GM18951 (cell line): Measurements from ENCODE around the gene ZNF827.

Experiments
- POLR2A ChIP-seq: IDR thresholded peaks from 4 replicates; pipeline ENCODE4 v1.6.1; 2011; ENCODE audit warnings: mild to moderate bottlenecking; ENCODE audit not compliant: insufficient read length, insufficient read depth; ENCODE audit errors: extremely low read depth
- in situ Hi-C: fragments of 300-500 bp; cut with MboI; formaldehyde crosslinking; loops from one replicate; pipeline ENCODE4 v1.12.0; 2022; ENCODE audit warnings: low sequenced_read_pairs, mixed read lengths, inconsistent platforms; ENCODE audit not compliant: unreplicated experiment

Gene ZNF827

DNA sequence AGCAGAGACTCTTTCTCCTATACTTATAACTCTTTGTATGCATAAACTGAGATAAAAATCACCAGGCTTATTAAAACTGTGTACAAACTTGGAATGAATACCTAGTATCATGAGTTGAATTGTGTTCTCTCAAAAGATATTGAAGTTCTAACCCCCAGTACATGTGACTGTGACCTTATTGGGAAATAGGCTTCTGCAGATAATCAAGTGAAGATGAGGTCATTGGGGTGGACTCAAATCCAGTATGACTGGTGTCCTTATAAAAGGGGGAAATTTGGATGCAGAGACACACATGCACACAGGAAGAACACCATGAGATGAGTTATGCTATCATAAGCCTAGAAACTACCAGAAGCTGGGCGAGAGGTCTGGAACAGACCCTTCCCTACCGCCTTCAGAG lies 26.2 kb downstream of the ZNF827 start:
- no peak for TF ChIP-seq POLR2A
- in situ Hi-C loops: no loop called here

DNA sequence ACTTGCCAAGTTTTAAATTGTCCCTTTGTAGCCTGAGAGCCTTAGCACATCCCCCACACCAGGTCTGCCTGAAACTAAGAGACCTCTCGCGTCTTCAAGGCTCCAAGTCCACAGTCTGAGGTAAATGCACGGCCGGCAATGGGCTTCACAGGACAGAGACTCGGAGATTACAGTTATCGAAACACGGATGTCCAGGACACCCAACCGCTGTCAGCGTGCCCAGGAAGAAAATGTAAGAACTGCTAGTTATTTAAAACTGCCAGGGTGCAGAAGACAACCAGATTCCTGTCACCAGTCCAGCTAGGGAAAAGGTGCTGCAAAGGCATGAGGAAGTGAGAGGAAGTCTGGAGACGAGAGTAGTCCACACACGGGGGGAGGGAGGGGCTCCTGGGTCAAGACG lies 28.9 kb downstream of the ZNF827 start:
- TF ChIP-seq POLR2A: no peak
- in situ Hi-C loops: no loop called here

DNA sequence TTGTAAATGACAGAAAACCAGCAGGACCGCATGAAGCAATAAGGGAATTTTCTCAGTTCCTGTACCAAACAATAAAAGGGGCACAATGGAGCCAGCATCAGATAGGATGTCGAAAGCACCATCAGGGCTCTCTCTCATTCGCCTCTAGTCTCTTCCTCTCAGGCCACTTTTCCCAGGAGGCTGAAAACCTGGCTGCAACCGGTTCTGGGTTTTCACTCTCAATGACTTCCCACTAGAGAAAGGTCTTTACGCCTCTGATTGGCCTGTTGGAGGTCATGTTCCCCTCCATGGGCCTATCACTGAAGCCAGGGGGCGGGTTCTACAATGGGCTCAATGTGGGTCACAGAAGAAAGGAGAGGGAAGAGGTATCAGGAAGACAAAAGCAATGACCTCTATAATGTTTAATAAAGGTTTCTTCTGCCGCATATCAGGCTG lies 29.3 kb downstream of the ZNF827 start:
- in situ Hi-C loops: no loop called here
- no peak for TF ChIP-seq POLR2A

DNA sequence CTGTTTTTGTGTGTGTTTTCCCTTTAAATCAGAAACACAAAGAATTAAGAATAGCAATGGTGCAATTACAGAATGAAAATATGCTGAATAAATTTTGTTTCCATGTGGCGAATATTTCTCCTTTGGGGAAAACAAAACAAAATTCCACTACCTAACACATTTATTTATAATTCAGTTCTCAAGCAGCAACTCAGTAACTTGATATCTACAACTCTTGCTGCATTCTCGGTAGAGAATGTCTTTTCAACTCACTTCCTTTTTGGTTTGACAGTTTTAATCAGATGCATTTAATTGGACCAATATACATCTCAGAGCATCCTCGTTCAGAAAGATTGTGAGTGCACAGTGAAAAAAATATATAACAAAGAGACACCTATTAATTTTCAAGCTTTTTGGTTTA lies 30.8 kb downstream of the ZNF827 start:
- in situ Hi-C loops: no loop called here
- no peak for TF ChIP-seq POLR2A

DNA sequence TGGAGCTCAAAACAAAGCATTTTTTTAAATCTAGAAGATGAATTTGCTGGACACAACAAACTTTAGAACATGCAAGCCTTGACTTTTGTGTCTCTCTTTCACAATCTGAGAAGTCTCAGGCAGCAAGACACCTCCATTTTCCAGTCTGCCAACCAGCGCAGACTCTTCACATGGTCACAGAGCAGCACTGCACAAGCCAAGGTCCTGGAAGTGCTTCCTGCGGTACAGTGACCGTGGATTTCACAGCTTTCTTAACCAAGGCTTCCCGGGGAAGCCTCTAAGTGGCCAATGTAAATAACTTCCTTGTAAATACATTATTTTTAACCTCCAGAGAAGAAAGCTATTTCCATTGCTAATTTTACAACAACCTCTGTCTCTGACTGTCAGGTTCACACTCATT lies 31.2 kb downstream of the ZNF827 start:
- in situ Hi-C loops: no loop called here
- no peak for TF ChIP-seq POLR2A

DNA sequence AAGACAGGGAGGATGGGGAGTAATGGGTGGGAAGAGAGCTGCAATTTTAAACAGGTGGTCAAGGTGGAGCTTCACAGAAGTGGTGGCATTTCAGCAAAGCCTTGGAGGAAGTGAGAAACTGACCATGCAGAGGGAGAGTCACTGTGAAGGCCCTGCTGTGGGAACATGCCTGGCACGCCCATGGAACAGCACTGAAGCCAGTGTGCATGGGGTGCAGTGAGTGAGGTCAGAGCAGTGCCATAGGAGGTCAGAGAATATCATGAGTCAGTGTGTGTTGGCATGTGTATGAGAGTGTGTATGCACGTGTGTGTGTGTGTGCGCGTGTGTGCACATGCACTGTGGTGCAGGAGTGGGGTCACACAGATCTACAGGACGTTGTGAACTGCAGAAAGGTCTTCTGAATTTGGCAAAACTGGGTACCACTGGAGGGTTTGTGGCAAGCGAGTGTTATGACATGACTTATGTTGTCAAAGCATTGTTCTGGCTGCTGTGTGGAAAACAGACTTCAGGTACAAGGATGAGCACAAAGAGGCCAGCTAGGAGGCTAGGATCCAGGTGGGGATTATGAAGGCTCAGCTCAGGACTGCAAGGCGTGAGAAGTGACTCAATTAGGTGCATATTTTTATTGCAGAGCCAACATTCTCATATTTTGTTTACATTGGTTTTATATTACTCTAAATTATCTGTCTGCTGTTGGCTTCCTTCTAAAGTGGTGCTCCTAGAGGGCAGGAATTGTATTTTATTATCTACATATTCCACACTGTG lies 34.0 kb downstream of the ZNF827 start:
- peak; percentile 14 for TF ChIP-seq POLR2A
- in situ Hi-C loops: no loop called here

DNA sequence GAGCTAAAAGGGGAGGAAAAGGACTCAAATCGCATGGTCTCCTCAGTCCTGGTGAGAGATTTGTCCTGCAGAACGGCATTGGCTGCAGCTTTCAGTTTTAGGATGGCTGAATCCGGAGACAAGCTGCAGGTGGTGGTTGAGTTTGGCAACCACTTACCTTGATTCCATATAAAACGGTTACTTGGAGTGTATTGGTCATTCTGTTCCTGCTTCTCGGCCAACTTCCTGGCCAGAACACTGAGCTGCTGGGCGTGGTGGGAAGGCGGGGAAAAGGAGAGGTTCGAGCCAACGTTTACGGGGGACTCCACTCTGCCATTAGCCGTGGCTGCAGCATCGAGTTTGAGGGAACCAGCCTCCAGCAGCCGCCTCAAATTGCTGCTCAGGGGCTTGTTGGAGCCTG lies 36.1 kb downstream of the ZNF827 start:
- in situ Hi-C loops: no loop called here

DNA sequence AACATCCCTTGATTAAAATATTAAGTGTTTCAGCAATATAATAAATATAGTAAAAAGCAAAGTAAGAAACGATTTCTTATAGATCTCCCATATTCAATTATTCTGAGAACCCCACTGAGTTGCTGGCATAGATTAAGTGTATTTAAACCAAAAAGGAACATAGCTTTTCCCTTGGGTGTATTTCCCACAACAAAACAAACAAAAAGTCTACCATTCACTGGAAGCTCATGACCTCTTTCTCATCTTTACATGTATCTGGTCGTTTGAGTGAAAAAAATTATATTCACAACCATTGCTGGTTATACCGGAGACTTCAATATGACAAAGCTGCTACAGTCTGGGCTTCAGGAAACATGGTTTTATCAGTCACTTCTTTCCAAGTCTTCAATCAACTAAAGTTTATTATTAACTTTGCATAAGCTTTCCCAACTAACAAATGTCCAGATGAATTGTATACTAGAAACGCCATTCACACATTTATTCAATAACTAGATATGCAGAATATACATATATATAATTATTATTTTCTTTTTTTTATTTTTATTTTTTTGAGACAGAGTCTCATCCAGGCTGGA lies 38.6 kb downstream of the ZNF827 start:
- in situ Hi-C loops: no loop called here
- no peak for TF ChIP-seq POLR2A

More for the DNA sequence above, 36.1 kb downstream of the ZNF827 start:
- TF ChIP-seq POLR2A: no peak

DNA sequence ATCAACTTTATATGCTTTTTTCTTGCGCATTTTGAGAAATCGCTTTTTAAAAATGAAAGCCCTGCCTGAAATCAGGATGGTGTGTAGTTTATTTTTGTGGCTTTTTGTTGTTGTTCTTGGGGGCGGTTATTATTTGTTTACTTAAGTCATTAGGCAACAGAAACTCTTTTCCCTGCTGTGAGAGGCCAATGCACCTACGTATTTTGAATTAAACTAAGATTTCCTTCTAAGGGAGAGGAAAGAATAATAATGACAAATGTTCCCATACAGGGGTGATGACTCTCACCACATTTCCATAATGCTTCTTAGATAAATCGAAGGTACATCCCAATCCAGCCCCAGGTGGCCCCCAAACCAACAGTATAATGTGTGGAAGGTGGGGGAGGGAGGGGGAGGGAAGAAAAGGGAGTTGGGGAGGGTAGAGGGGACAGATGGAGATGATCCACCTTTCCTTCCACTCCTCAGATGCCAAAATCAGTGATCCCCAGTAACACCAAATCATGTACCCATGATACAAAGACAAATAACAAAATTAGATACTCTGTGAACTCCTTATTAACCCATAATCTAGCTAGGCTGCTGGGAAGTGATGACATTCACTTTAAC lies 39.6 kb downstream of the ZNF827 start:
- in situ Hi-C loops: no loop called here
- TF ChIP-seq POLR2A: no peak

DNA sequence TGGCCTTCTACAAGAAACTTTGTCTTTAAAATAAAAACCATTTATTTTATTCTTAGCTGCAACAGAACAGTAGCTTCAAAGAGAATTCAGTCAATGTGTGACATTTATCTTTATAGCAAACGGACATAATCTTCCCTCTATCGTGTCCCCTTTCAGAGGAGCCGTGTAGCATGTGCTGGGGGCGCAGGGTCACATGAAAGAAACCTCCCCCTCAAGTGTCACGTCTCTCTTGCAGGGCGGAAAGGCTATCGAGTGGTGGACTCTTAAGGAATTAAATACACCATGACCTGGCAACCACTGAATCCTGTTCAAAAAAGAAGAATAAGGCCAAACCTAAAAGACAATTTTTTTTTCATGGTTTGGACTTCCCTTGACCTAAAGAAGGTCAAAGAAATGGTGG lies 40.2 kb downstream of the ZNF827 start:
- no peak for TF ChIP-seq POLR2A
- in situ Hi-C loops: no loop called here

DNA sequence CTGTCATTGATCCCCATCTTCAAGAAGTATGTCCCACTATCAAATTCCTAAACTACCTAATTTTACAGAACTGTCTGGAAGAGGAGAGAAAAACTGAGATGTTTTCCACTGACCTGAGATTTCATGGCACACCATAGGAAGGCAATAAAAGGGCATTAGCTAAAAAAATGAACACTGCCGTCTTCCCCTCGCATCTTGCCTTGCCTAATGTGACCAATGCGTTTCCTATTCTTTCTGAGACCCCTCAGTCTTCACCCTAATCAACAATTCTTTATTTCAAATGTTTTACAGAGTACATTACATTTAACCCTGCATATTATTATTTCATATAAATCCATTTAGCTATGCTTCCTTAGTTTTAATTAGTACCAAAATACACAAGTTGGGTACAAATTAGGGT lies 43.6 kb downstream of the ZNF827 start:
- in situ Hi-C loops: no loop called here

DNA sequence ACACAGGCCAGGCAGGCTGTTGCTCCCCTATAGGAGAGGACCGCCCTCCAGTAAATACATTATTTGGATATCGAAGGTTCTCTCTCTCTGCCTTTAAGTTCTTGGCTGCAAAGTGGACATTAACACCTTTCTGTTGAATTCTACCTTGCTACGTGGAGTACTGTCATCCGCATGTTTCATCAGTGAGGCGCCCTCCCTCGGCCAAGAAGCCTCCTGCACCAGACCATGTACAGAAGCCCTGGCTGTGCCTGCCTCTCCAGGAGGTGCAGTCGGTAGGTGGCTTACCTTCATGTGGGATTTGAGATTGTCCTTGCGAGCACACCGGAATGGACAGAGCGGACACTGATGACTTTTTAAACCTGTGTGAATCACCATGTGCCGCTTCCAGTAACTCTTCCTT lies 46.7 kb downstream of the ZNF827 start:
- in situ Hi-C loops: no loop called here
- no peak for TF ChIP-seq POLR2A

More for the DNA sequence above, 43.6 kb downstream of the ZNF827 start:
- TF ChIP-seq POLR2A: no peak

DNA sequence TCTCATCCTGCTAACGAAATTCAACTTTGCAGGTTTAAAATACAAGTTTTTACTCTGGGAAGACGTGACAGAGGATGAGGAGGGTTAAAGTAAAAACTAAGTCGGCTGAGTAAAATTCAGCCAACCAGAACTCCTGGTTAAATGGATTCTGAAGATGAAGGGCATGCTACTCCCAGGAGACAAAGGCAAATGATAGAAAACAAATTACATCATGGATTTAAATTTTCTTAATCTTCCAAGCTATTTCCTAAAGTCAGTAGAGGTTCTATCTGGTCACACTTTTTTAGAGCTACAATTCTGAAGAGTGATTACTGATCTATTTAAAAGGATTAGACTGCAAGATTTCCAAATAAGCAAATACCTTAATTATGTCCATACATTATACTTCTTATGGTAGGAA lies 47.9 kb downstream of the ZNF827 start:
- TF ChIP-seq POLR2A: no peak
- in situ Hi-C loops: no loop called here

DNA sequence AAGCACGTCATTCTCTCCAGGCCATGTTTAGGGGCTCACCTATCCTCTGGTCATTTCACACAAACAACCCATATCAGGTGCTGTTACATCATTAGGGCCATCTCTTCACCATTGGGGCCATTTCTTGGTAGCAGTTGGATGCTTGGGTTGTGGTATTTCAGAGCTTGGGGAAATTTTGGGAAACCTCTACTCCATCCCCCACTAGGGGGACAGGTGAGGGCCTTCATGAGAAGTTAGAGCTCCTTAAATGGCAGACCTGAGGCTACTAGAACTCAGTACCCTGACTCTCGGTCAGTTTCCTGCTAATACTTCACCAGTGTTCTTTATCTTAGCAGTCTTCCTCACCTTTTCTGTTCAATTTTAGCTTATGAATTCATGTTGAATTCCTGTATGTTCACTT lies 50.2 kb downstream of the ZNF827 start:
- in situ Hi-C loops: no loop called here
- no peak for TF ChIP-seq POLR2A

DNA sequence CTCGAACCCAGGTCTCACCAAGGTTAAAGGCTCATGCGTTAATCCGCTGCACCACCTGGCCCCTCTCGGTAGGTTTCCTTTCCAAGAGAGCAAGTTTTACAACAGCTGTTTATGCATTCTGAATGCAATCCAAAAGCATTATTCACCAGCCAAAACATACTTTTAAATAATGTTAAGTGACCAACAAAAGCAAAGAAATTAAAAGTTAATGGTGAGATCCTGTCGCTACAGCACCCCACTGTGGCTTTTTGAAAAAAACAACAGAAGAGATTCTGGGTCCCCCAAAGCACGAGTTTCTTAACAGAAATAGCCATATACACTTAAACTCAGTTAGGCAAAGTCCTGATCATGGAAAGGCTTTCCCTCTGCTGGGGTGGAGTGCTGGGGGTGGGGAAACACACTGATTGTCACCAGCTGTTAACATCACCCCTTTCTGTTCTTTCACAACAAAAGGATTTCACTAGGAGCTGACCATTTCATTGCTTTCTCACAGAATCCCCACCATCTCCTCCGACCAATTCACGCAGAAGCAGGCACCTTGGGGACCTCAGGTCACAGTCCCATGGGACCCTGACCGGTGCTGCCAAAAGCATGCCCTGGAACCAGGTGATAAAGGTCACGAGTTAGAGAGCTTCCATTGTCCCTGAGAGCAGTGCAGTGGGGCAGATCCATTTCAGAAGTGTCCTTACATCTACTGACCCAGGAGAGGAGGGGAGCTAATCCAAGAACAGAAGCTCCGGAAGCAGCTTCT lies 51.2 kb downstream of the ZNF827 start:
- TF ChIP-seq POLR2A: no peak
- in situ Hi-C loops: no loop called here
